ENCODE data around the gene COL25A1. TPM values are rescaled to one million over a fixed set of nuclear protein-coding genes. Genes with fewer than 3 reads are reported as not detected.

Gene COL25A1
- total RNA-seq, 1 donor from 2014 or later: 0.75 TPM

- Histone ChIP-seq H3K9me3 (no peaks in the 10 kb centered on the region), H3K27ac (no peak overlapping the region), H3K4me3 (no peak overlapping the region), H3K36me3 (no peaks in the 10 kb centered on the region), H3K27me3 (no peaks in the 10 kb centered on the region), H3K4me1 (no peaks in the 10 kb centered on the region)
- no peak for DNase-seq
- no peak for TF ChIP-seq CTCF (IDR thresholded peaks at IDR 0.05)
- intact Hi-C loops (cut with DNase I): no loop called here
- no peak for ATAC-seq
These were observed 12.9 kb upstream of the COL25A1 start for GRCh38 chr4:109315341-109315740.

- H3K4me3 ChIP-seq: no peak overlapping the region
- DNase-seq (no peak), ATAC-seq (no peak)
- H3K9me3 ChIP-seq: no peaks in the 10 kb centered on the region
- no peak for TF ChIP-seq CTCF (IDR thresholded peaks at IDR 0.05)
- H3K4me1 ChIP-seq: no peaks in the 10 kb centered on the region
- no peaks in the 10 kb centered on the region for H3K27me3 ChIP-seq
- intact Hi-C loops (cut with DNase I): no loop called here
- no peaks in the 10 kb centered on the region for H3K36me3 ChIP-seq
- H3K27ac ChIP-seq: no peak overlapping the region
These were observed 11.0 kb upstream of the COL25A1 start for GRCh38 chr4:109313168-109314133.

GRCh38 chr4:109303140-109303496 lies 660 bp upstream of the COL25A1 start:
- ATAC-seq: peak; percentile 60
- TF ChIP-seq CTCF (IDR thresholded peaks at IDR 0.05): no peak
- Histone ChIP-seq H3K27me3 (peaks cover 39% of the 10 kb centered on the region), H3K4me3 (peak overlapping the region; percentile 58), H3K36me3 (no peaks in the 10 kb centered on the region), H3K27ac (no peak overlapping the region), H3K4me1 (peaks cover 14% of the 10 kb centered on the region), H3K9me3 (no peaks in the 10 kb centered on the region)
- intact Hi-C loops (cut with DNase I): no loop called here
- peak; percentile 61 for DNase-seq

- Histone ChIP-seq H3K27ac (no peak overlapping the region), H3K9me3 (no peaks in the 10 kb centered on the region), H3K27me3 (peaks cover 39% of the 10 kb centered on the region), H3K4me1 (peaks cover 14% of the 10 kb centered on the region), H3K4me3 (peak overlapping the region; percentile 58), H3K36me3 (no peaks in the 10 kb centered on the region)
- no peak for TF ChIP-seq CTCF (IDR thresholded peaks at IDR 0.05)
- intact Hi-C loops (cut with DNase I): no loop called here
- DNase-seq (no peak), ATAC-seq (peak; percentile 16)
These were observed 652 bp downstream of the COL25A1 start for GRCh38 chr4:109301651-109302360.

GRCh38 chr4:109298279-109299010 lies 4.0 kb downstream of the COL25A1 start:
- ATAC-seq (peak; percentile 32), DNase-seq (no peak)
- intact Hi-C loops (cut with DNase I): no loop called here

More at GRCh38 chr4:109298279-109299010, 4.0 kb downstream of the COL25A1 start:
- no peaks in the 10 kb centered on the region for H3K36me3 ChIP-seq
- peaks cover 14% of the 10 kb centered on the region for H3K4me1 ChIP-seq
- H3K4me3 ChIP-seq: no peak overlapping the region
- H3K27me3 ChIP-seq: peaks cover 39% of the 10 kb centered on the region
- H3K27ac ChIP-seq: no peak overlapping the region
- H3K9me3 ChIP-seq: no peaks in the 10 kb centered on the region
- peak; percentile 47 for TF ChIP-seq CTCF (IDR thresholded peaks at IDR 0.05)
